Spleen (tissue), 11 donors: Measurements from ENCODE around the gene CLN5. TPM values are rescaled to one million over a fixed set of nuclear protein-coding genes. Genes with fewer than 3 reads are reported as not detected.
A peak's percentile ranks its signal among the peaks of the same experiment; 100 is the strongest.
"Not testable (repeated sequence)": the region's sequence is repeated elsewhere in the genome, so short reads cannot be mapped to it uniquely, and the experiment has no call there.

Experiments
- DNase-seq: peaks from one replicate; pipeline ENCODE4 v3.0.0-alpha.2; 2020
- H3K27ac ChIP-seq, 8 donors: fragments of 200-600 bp; sonication (generic) in 7 of 8; 1 replicate in 4 of 8; 2 replicates in 4 of 8; pipeline versions ENCODE4 v1.5.0 to v1.8.0; 2016 to 2021; ENCODE audit warnings: inconsistent platforms in 4 of 8, mild to moderate bottlenecking in 4 of 8, moderate library complexity in 1 of 8
- H3K27me3 ChIP-seq, 7 donors: fragments of 200-600 bp; sonication (generic) in 6 of 7; replicated peaks in 1 of 7; 1 replicate in 4 of 7; 2 replicates in 3 of 7; pipeline versions ENCODE4 v1.5.0 to v1.8.0; 2016 to 2021; ENCODE audit warnings: inconsistent platforms in 3 of 7, mild to moderate bottlenecking in 1 of 7
- H3K36me3 ChIP-seq, 6 donors: fragments of 200-600 bp; sonication (generic) in 5 of 6; 1 replicate in 4 of 6; 2 replicates in 2 of 6; pipeline versions ENCODE4 v1.5.0 to v1.8.0; 2016 to 2021; ENCODE audit warnings: inconsistent platforms in 2 of 6
- H3K4me1 ChIP-seq, 6 donors: fragments of 200-600 bp; sonication (generic) in 5 of 6; 1 replicate in 3 of 6; 2 replicates in 3 of 6; pipeline versions ENCODE4 v1.5.0 to v1.8.0; 2016 to 2021; ENCODE audit warnings: inconsistent platforms in 3 of 6
- H3K4me3 ChIP-seq, 8 donors: fragments of 200-600 bp; sonication (generic) in 7 of 8; 1 replicate in 4 of 8; 2 replicates in 4 of 8; pipeline versions ENCODE4 v1.5.0 to v1.8.0; 2016 to 2021; ENCODE audit warnings: inconsistent platforms in 4 of 8, mild to moderate bottlenecking in 4 of 8, moderate library complexity in 2 of 8
- H3K9me3 ChIP-seq, 8 donors: fragments of 200-600 bp; sonication (generic) in 7 of 8; 1 replicate in 4 of 8; 2 replicates in 4 of 8; pipeline versions ENCODE4 v1.5.0 to v1.8.0; 2016 to 2021; ENCODE audit warnings: inconsistent platforms in 4 of 8
- CTCF ChIP-seq, 11 experiments: fragments of 200-600 bp in 7 of 11; fragments of 450-650 bp in 4 of 11; sonication (generic) in 4 of 11; IDR thresholded peaks in 8 of 11; conservative IDR thresholded peaks in 3 of 11; 1 replicate in 7 of 11; 2 replicates in 4 of 11; pipeline versions ENCODE4 v1.4.0 to v1.8.0; 2016 to 2021; ENCODE audit warnings: antibody characterized with exemption in 11 of 11, inconsistent platforms in 4 of 11, mild to moderate bottlenecking in 1 of 11
- POLR2A ChIP-seq, 3 donors: fragments of 450-650 bp; IDR thresholded peaks; one replicate each; pipeline ENCODE4 v1.5.1; 2017; ENCODE audit warnings: antibody characterized with exemption in 3 of 3, mild to moderate bottlenecking in 1 of 3
- POLR2AphosphoS5 ChIP-seq, 3 donors: sonication (generic); formaldehyde crosslinking; IDR thresholded peaks; one replicate each; pipeline ENCODE4 v1.5.1; 2017; ENCODE audit warnings: antibody characterized with exemption in 3 of 3
- WGBS, 5 donors: extraction: QIAGEN DNeasy Blood & Tissue Kit in 3 of 5; methylation state at CpG; one replicate each; pipeline versions ENCODE4 v1.1.5 to v1.1.7; 2013 to 2018; 5-methylcytosine and 5-hydroxymethylcytosine counted together
- intact Hi-C: fragments of 100-400 bp; cut with DNase I; formaldehyde crosslinking; loops from one replicate; pipeline ENCODE4 v1.15.0; 2023; ENCODE audit warnings: low total_unique reads
- polyA plus RNA-seq, 3 donors: library from polyadenylated mRNA; stranded (reverse); fragments of 200-250 nt; gene quantifications; one replicate each; pipeline ENCODE4 v1.2.1, GENCODE V29; 2013
- total RNA-seq, 7 donors: library from RNA; depleted of rRNA in 3 of 7; stranded (reverse); fragments of >200 nt in 3 of 7; fragmentation: NEBNext Ultra II Directional in 4 of 7; extraction: Animal tissue kit (Norgen Biotek cat#: 25700) in 4 of 7; gene quantifications; one replicate each; pipeline versions ENCODE4 v1.1.0 to v1.2.1, GENCODE V29; 2016 to 2021
- donor health status: healthy with polysubstance abuse.
- donor health status: DM: no; HTN: no; CAD: no; lungs with moderate emphysema.
- donor health status: DM: no; HTN: no; CAD: no.
- donor health status: Bipolar disorder and iron deficiency.
- donor health status: healthy.
- donor health status: DM: no; HTN: no; CAD: no.
- donor health status: DM: yes; HTN: yes; CAD: no.

CLN5 gene
- total and polyA plus RNA-seq, 10 donors: 12.4 to 29.0 (median 20.3) TPM

GRCh38 chr13:77001540-77001939 is 9.7 kb downstream of the CLN5 start:
- Histone ChIP-seq H3K4me3 (no peak overlapping the region), H3K4me1 (peaks cover 9 to 61% (median 26%) of the 10 kb centered on the region in 6 donors), H3K9me3 (no peaks in the 10 kb centered on the region), H3K27ac (peak overlapping the region in 3 of 8 donors; percentile 2 to 39 (median 16)), H3K36me3 (peaks cover 0 to 87% (median 30%) of the 10 kb centered on the region in 6 donors), H3K27me3 (no peaks in the 10 kb centered on the region)
- no peak for DNase-seq
- 72 to 86% (median 75%) methylated on average over 4 of the region's 4 CpGs for WGBS, 5 donors
- intact Hi-C loops: no loop called here
- no peak for TF ChIP-seq POLR2A (IDR thresholded peaks at IDR 0.05)
- no peak for TF ChIP-seq CTCF (IDR thresholded peaks at IDR 0.05 in 8 of 11, conservative IDR thresholded peaks at IDR 0.05 in 3 of 11)
- TF ChIP-seq POLR2AphosphoS5 (IDR thresholded peaks at IDR 0.05): no peak

GRCh38 chr13:77001963-77002587 is 10.2 kb downstream of the CLN5 start:
- no peak overlapping the region for H3K4me3 ChIP-seq
- DNase-seq: no peak
- 52 to 70% (median 60%) methylated on average over 4 of the region's 4 CpGs for WGBS, 5 donors
- H3K27ac ChIP-seq: peak overlapping the region in 4 of 8 donors; percentile 2 to 39 (median 9)
- H3K4me1 ChIP-seq: peaks cover 9 to 64% (median 29%) of the 10 kb centered on the region in 6 donors
- peaks cover 0 to 87% (median 31%) of the 10 kb centered on the region in 6 donors for H3K36me3 ChIP-seq
- H3K27me3 ChIP-seq: no peaks in the 10 kb centered on the region
- no peaks in the 10 kb centered on the region for H3K9me3 ChIP-seq
- intact Hi-C loops: no loop called here
- TF ChIP-seq CTCF (IDR thresholded peaks at IDR 0.05 in 8 of 11, conservative IDR thresholded peaks at IDR 0.05 in 3 of 11): no peak
- no peak for TF ChIP-seq POLR2A (IDR thresholded peaks at IDR 0.05)
- no peak for TF ChIP-seq POLR2AphosphoS5 (IDR thresholded peaks at IDR 0.05)

GRCh38 chr13:77002590-77003190 is 10.8 kb downstream of the CLN5 start:
- TF ChIP-seq CTCF (IDR thresholded peaks at IDR 0.05 in 8 of 11, conservative IDR thresholded peaks at IDR 0.05 in 3 of 11) (peak in 8 of 11 experiments; percentile 18 to 69 (median 44)), POLR2AphosphoS5 (IDR thresholded peaks at IDR 0.05) (no peak), POLR2A (IDR thresholded peaks at IDR 0.05) (no peak)
- 72 to 75% (median 73%) methylated on average over 7 of the region's 7 CpGs for WGBS, 5 donors
- H3K36me3 ChIP-seq: peaks cover 0 to 88% (median 34%) of the 10 kb centered on the region in 6 donors
- peaks cover 9 to 70% (median 29%) of the 10 kb centered on the region in 6 donors for H3K4me1 ChIP-seq
- H3K4me3 ChIP-seq: no peak overlapping the region
- peak overlapping the region in 3 of 8 donors; percentile 2 to 37 (median 16) for H3K27ac ChIP-seq
- no peaks in the 10 kb centered on the region for H3K9me3 ChIP-seq
- intact Hi-C loops: no loop called here
- DNase-seq: no peak
- no peaks in the 10 kb centered on the region for H3K27me3 ChIP-seq

GRCh38 chr13:77008337-77008736 is 16.5 kb downstream of the CLN5 start:
- intact Hi-C loops, H3K9me3 ChIP-seq, H3K27ac ChIP-seq, DNase-seq, H3K4me3 ChIP-seq, H3K27me3 ChIP-seq: not testable (repeated sequence)
- TF ChIP-seq POLR2AphosphoS5 (IDR thresholded peaks at IDR 0.05): peak in 1 of 3 donors; percentile 14
- 80 to 97% (median 93%) methylated on average over 4 of the region's 4 CpGs for WGBS, 5 donors
- peaks cover 2 to 91% (median 67%) of the 10 kb centered on the region in 6 donors for H3K36me3 ChIP-seq
- peaks cover 0 to 65% (median 7%) of the 10 kb centered on the region in 6 donors for H3K4me1 ChIP-seq
